ENCODE data around the gene RAB23.

GRCh38 chr6:57224769-57225515, 2.8 kb upstream of the RAB23 start:
- TF ChIP-seq CTCF (IDR thresholded peaks at IDR 0.05) (no peak), ZFX (IDR thresholded peaks at IDR 0.05; ENCODE audit: borderline replicate concordance) (no peak)
